Right lobe of liver (tissue), 4 donors: ENCODE results near the gene DNAH10.

Source experiments
- POLR2A ChIP-seq: fragments of 450-650 bp; IDR thresholded peaks from one replicate; pipeline ENCODE4 v1.6.1; 2017; ENCODE audit warnings: antibody characterized with exemption, mild to moderate bottlenecking
- TF ChIP-seq, protein P1 (sequence below), 4 donors: fragments of 200-600 bp in 3 of 4; fragments of 450-650 bp in 1 of 4; IDR thresholded peaks; one replicate each; pipeline versions ENCODE4 v1.5.1 to v1.8.0; 2016 to 2022; ENCODE audit warnings: antibody characterized with exemption in 4 of 4, mild to moderate bottlenecking in 2 of 4
- donor health status: DM: no; HTN: no; CAD: no.
- donor health status: DM: no; HTN: no; CAD: no.
- donor health status: DM: no; HTN: yes; CAD: no.

DNA sequence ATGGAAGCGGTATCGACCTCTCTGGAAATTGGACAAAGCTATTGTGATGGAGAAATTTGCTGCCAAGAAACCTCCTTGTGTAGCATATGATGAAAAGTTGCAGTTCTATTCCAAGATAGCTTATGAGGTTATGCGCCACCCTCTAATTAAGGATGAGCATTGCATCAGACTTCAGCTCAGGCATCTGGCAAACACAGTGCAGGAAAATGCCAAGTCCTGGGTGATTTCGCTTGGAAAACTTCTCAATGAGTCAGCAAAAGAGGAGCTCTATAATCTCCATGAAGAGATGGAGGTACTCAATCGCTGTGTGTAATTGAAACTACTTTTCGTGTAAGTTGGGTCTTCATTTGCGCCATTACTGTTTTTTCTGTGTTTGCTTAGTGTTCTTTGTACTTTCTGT is 51.2 kb downstream of the DNAH10 start:
- TF ChIP-seq, protein P1, sequence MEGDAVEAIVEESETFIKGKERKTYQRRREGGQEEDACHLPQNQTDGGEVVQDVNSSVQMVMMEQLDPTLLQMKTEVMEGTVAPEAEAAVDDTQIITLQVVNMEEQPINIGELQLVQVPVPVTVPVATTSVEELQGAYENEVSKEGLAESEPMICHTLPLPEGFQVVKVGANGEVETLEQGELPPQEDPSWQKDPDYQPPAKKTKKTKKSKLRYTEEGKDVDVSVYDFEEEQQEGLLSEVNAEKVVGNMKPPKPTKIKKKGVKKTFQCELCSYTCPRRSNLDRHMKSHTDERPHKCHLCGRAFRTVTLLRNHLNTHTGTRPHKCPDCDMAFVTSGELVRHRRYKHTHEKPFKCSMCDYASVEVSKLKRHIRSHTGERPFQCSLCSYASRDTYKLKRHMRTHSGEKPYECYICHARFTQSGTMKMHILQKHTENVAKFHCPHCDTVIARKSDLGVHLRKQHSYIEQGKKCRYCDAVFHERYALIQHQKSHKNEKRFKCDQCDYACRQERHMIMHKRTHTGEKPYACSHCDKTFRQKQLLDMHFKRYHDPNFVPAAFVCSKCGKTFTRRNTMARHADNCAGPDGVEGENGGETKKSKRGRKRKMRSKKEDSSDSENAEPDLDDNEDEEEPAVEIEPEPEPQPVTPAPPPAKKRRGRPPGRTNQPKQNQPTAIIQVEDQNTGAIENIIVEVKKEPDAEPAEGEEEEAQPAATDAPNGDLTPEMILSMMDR (IDR thresholded peaks at IDR 0.05): no peak
- no peak for TF ChIP-seq POLR2A
